OCI-LY1 (cell line): Measurements from ENCODE around the gene VGF.

Experiments
- H2AFZ ChIP-seq: fragments of 200-600 bp; sonication (generic), shearing (Covaris generic); 2 replicates; pipeline ENCODE4 v1.6.0; 2014; ENCODE audit warnings: antibody characterized with exemption, mild to moderate bottlenecking, low read length
- H3F3A ChIP-seq: fragments of 200-600 bp; sonication (generic), shearing (Covaris generic); 2 replicates; pipeline ENCODE4 v1.6.0; 2014; ENCODE audit warnings: mild to moderate bottlenecking, antibody characterized with exemption, low read length, moderate library complexity; ENCODE audit not compliant: insufficient read depth
- H3K27ac ChIP-seq: fragments of 200-600 bp; sonication (generic); 2 replicates; pipeline ENCODE4 v1.5.1; 2014; ENCODE audit warnings: low read length, mixed run types, mild to moderate bottlenecking, low read depth; ENCODE audit not compliant: poor library complexity, severe bottlenecking
- H3K27me3 ChIP-seq: fragments of 200-600 bp; sonication (generic); 2 replicates; pipeline ENCODE4 v1.6.0; 2014; ENCODE audit warnings: antibody characterized with exemption, mild to moderate bottlenecking, low read length, moderate library complexity; ENCODE audit not compliant: insufficient read depth
- H3K36me3 ChIP-seq: fragments of 200-600 bp; sonication (generic); 2 replicates; pipeline ENCODE4 v1.6.1; 2014; ENCODE audit warnings: mild to moderate bottlenecking, antibody characterized with exemption, low read length, moderate library complexity, mixed read lengths; ENCODE audit not compliant: insufficient read depth
- H3K4me1 ChIP-seq: fragments of 200-600 bp; sonication (generic); 2 replicates; pipeline ENCODE4 v1.5.1; 2014; ENCODE audit warnings: mild to moderate bottlenecking, low read length, moderate library complexity; ENCODE audit not compliant: insufficient read depth, severe bottlenecking
- H3K4me2 ChIP-seq: fragments of 200-600 bp; sonication (generic), shearing (Covaris generic); 2 replicates; pipeline ENCODE4 v1.6.1; 2014; ENCODE audit warnings: low read length
- H3K4me3 ChIP-seq: fragments of 200-600 bp; sonication (generic); 2 replicates; pipeline ENCODE4 v1.5.1; 2014; ENCODE audit warnings: low read length, low read depth, mild to moderate bottlenecking, mixed read lengths; ENCODE audit not compliant: poor library complexity, severe bottlenecking
- H3K79me2 ChIP-seq: fragments of 200-600 bp; shearing (Covaris generic); 2 replicates; pipeline ENCODE4 v1.6.1; 2016; ENCODE audit warnings: mixed run types, low read length, mixed read lengths; ENCODE audit not compliant: insufficient read depth
- H3K9ac ChIP-seq: fragments of 200-600 bp; sonication (generic), shearing (Covaris generic); 2 replicates; pipeline ENCODE4 v1.6.1; 2014; ENCODE audit warnings: mild to moderate bottlenecking, low read length, mixed read lengths
- H3K9me2 ChIP-seq: fragments of 200-600 bp; sonication (generic), shearing (Covaris generic); 2 replicates; pipeline ENCODE4 v1.6.1; 2014; ENCODE audit warnings: low read depth, mild to moderate bottlenecking, low read length, mixed read lengths
- H3K9me3 ChIP-seq: fragments of 200-600 bp; shearing (Covaris generic); 2 replicates; pipeline ENCODE4 v1.6.1; 2014; ENCODE audit warnings: low read length, mixed read lengths
- H4K20me1 ChIP-seq: fragments of 200-600 bp; sonication (generic), shearing (Covaris generic); 2 replicates; pipeline ENCODE4 v1.6.0; 2016; ENCODE audit warnings: mild to moderate bottlenecking, low read length; ENCODE audit not compliant: insufficient read depth
- CTCF ChIP-seq: fragments of 200-600 bp; sonication (generic), shearing (Covaris generic); IDR thresholded peaks from 2 replicates; pipeline ENCODE4 v1.5.1; 2017; ENCODE audit warnings: mild to moderate bottlenecking, antibody characterized with exemption, low read length, moderate library complexity, mixed read lengths
- EZH2 ChIP-seq: fragments of 200-600 bp; sonication (generic), shearing (Covaris generic); IDR thresholded peaks from 2 replicates; pipeline ENCODE4 v1.8.0; 2017; ENCODE audit warnings: borderline replicate concordance, mixed run types, mild to moderate bottlenecking, antibody characterized with exemption, low read length, moderate library complexity, mixed read lengths

The VGF gene

GRCh38 chr7:101195884-101196283, 30.5 kb upstream of the VGF start:
- Histone ChIP-seq H3K27ac (no peak overlapping the region), H3K27me3 (no peaks in the 10 kb centered on the region), H3K9ac (no peak overlapping the region), H3K36me3 (no peaks in the 10 kb centered on the region), H4K20me1 (no peaks in the 10 kb centered on the region), H3K4me1 (no peaks in the 10 kb centered on the region), H3K4me3 (no peak overlapping the region), H3K4me2 (no peak overlapping the region), H2AFZ (no peak overlapping the region), H3K9me2 (no peaks in the 10 kb centered on the region), H3F3A (no peaks in the 10 kb centered on the region), H3K9me3 (no peaks in the 10 kb centered on the region), H3K79me2 (no peaks in the 10 kb centered on the region)
- no peak for TF ChIP-seq EZH2
- no peak for TF ChIP-seq CTCF

GRCh38 chr7:101189109-101189508, 23.7 kb upstream of the VGF start:
- H3K4me2 ChIP-seq, result no peak overlapping the region
- no peaks in the 10 kb centered on the region for H3K9me3 ChIP-seq
- H3K4me1 ChIP-seq, result no peaks in the 10 kb centered on the region
- no peak overlapping the region for H3K27ac ChIP-seq
- TF ChIP-seq CTCF (no peak), EZH2 (no peak)
- H3K79me2 ChIP-seq, result no peaks in the 10 kb centered on the region
- no peaks in the 10 kb centered on the region for H4K20me1 ChIP-seq
- no peak overlapping the region for H3K9ac ChIP-seq
- H3K4me3 ChIP-seq, result no peak overlapping the region
- peaks cover 4% of the 10 kb centered on the region; the same call in 1 of the 2 replicates for H3K27me3 ChIP-seq
- no peaks in the 10 kb centered on the region for H3F3A ChIP-seq
- no peaks in the 10 kb centered on the region for H3K9me2 ChIP-seq
- H2AFZ ChIP-seq, result no peak overlapping the region
- no peaks in the 10 kb centered on the region for H3K36me3 ChIP-seq

DNA sequence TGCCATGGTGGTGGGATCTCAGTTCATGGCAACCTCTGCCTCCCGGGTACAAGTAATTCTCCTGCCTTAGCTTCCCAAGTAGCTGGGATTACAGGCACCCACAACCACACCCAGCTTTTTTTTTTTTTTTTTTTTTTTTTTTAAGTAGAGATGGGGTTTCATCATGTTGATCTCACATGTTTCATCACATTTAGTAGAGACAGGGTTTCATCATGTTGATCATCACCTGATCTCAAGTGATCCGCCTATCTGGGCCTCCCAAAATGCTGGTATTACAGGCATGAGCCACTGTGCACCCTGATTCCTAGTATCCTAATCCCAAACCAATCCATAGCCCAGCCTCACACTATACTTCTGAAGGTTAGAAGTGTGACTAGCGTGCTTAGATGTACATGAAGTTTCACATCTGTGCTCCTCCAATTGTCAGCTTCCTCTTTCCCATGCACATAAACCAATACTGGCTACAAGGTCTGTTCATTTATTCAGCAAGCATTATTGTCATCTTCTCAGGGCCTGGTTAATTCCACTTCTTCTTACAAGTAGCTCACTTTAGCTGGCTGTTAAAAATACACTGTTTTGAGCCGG, 21.6 kb upstream of the VGF start:
- Histone ChIP-seq H3K4me3 (no peak overlapping the region), H3K79me2 (no peaks in the 10 kb centered on the region), H3K4me1 (no peaks in the 10 kb centered on the region), H3K27ac (no peak overlapping the region), H3K9me2 (no peaks in the 10 kb centered on the region), H2AFZ (no peak overlapping the region), H3F3A (no peaks in the 10 kb centered on the region), H3K36me3 (no peaks in the 10 kb centered on the region), H4K20me1 (no peaks in the 10 kb centered on the region), H3K27me3 (peaks cover 4% of the 10 kb centered on the region; the same call in 1 of the 2 replicates), H3K9ac (no peak overlapping the region), H3K4me2 (no peak overlapping the region), H3K9me3 (no peaks in the 10 kb centered on the region)
- TF ChIP-seq CTCF (no peak), EZH2 (no peak)
